Panc1 (cell line): Measurements from ENCODE around the gene GPC6. TPM values are rescaled to one million over a fixed set of nuclear protein-coding genes. Genes with fewer than 3 reads are reported as not detected.

Experiments
- ATAC-seq: fragments of 200-7000 bp; cut with Tn5 transposase; 2 replicates; pipeline ENCODE4 v1.9.1; 2020; ENCODE audit warnings: mild to moderate bottlenecking, moderate library complexity
- BruUV-seq: library from RNA; stranded (reverse); fragments of 400-500 nt; replicated peaks from 2 replicates; lab custom pipeline; 2021; lab: Mats Ljungman, UMichigan
- CTCF ChIA-PET: fragments of 300-600 bp; sonication (Branson Sonifier 250); formaldehyde crosslinking; loops from one replicate; lab custom pipeline; 2022; ENCODE audit warnings: antibody characterized with exemption; lab: Charles Lee
- POLR2A ChIA-PET: fragments of 300-600 bp; sonication (Branson Sonifier 250); formaldehyde crosslinking; loops from one replicate; lab custom pipeline; 2022; ENCODE audit warnings: antibody characterized with exemption; lab: Charles Lee
- DNase-seq: peaks from one replicate; pipeline ENCODE4 v3.0.0-alpha.2; 2010; ENCODE audit warnings: low read depth, low spot score
- H3K27ac ChIP-seq: 2 replicates; pipeline ENCODE4 v1.5.1; 2011; ENCODE audit warnings: mild to moderate bottlenecking, low read length, inconsistent platforms
- H3K27me3 ChIP-seq: fragments of 200-500 bp; sonication (Bioruptor generic); 2 replicates; pipeline ENCODE4 v1.6.0; 2014; ENCODE audit warnings: low read length, inconsistent platforms; ENCODE audit not compliant: control insufficient read depth, insufficient read depth
- H3K36me3 ChIP-seq: fragments of 200-500 bp; sonication (Bioruptor generic); 2 replicates; pipeline ENCODE4 v1.5.1; 2014; ENCODE audit warnings: inconsistent platforms, mild to moderate bottlenecking, low read length, moderate library complexity; ENCODE audit not compliant: control insufficient read depth, insufficient read depth
- H3K4me1 ChIP-seq: 2 replicates; pipeline ENCODE4 v1.5.1; 2011; ENCODE audit warnings: inconsistent platforms, mild to moderate bottlenecking, low read length, moderate library complexity; ENCODE audit not compliant: control insufficient read depth, insufficient read depth
- H3K4me3 ChIP-seq, 2 experiments: 2 replicates each; pipeline ENCODE4 v1.5.1; 2011 to 2012; ENCODE audit warnings: low read depth in 2 of 2, low read length in 2 of 2, mild to moderate bottlenecking in 2 of 2, inconsistent platforms in 1 of 2, moderate library complexity in 1 of 2
- H3K9me3 ChIP-seq: fragments of 200-500 bp; sonication (Bioruptor generic); 2 replicates; pipeline ENCODE4 v1.5.1; 2014; ENCODE audit warnings: low read depth, mild to moderate bottlenecking, inconsistent platforms, low read length, moderate library complexity; ENCODE audit not compliant: control insufficient read depth, insufficient read depth
- POLR2AphosphoS5 ChIP-seq: IDR thresholded peaks from 2 replicates; pipeline ENCODE4 v1.6.1; 2012; ENCODE audit warnings: mild to moderate bottlenecking, low read depth, low read length, moderate library complexity
- SIN3A ChIP-seq: IDR thresholded peaks from 2 replicates; pipeline ENCODE4 v1.6.1; 2012; ENCODE audit warnings: low read depth, mild to moderate bottlenecking, low read length, moderate library complexity, borderline replicate concordance; ENCODE audit not compliant: insufficient read depth
- TCF7L2 ChIP-seq: IDR thresholded peaks from 2 replicates; pipeline ENCODE4 v1.6.1; 2011; ENCODE audit warnings: mild to moderate bottlenecking, low read depth, low read length, inconsistent platforms
- in situ Hi-C: cut with HindIII; loops from 2 replicates; pipeline ENCODE4 v1.10.0; 2016; ENCODE audit warnings: low sequenced_read_pairs, low pct_unique_long_range_greater_than_20kb
- intact Hi-C: fragments of 100-400 bp; cut with micrococcal nuclease; formaldehyde crosslinking; loops from one replicate; pipeline ENCODE4 v1.10.0; 2022; ENCODE audit not compliant: unreplicated experiment
- total RNA-seq: library from RNA; stranded (reverse); gene quantifications from one replicate; pipeline ENCODE4 v1.2.1, GENCODE V29; 2021; ENCODE audit not compliant: unreplicated experiment
- TF ChIP-seq, protein P1 (sequence below): fragments of 450-650 bp; IDR thresholded peaks from 2 replicates; pipeline ENCODE4 v1.5.1; 2017; ENCODE audit warnings: mild to moderate bottlenecking
- TF ChIP-seq, protein P2 (sequence below), 2 experiments: IDR thresholded peaks; 2 replicates each; pipeline ENCODE4 v1.6.1; 2011 to 2012; ENCODE audit warnings: low read depth in 2 of 2, control low read depth in 1 of 2, low read length in 1 of 2, mild to moderate bottlenecking in 1 of 2, moderate library complexity in 1 of 2; ENCODE audit not compliant: insufficient read depth in 1 of 2

The GPC6 gene
- total RNA-seq, 1 experiment from 2014 or later = 4.8 TPM

DNA sequence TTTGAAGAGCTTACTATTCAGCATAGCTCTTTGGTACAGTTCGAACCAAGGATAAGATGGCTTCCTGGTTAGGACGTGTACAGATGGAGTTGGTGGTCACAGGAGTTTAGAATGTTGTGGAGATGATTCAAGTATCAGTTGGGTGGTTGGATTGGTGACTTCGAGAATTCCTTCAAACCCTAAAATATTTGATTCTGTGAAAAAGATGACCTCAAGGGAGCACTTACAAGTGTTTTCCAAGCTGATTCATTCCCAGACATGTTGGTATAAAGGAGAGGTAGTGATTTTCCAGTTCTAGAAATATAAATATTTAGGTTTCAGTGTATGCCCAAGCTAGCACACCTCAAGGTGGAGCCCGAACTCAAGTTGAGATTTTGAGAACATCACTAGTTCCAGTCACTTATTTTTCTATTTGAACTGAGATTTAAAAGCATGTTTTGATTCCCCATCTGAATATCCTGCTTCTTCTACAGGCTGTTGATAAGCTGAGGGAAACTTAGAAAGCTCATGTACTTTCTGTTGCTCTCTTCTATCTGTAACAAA lies 946.8 kb downstream of the GPC6 start:
- Histone ChIP-seq H3K27ac (no peak overlapping the region), H3K27me3 (no peaks in the 10 kb centered on the region), H3K4me3 (no peak overlapping the region), H3K36me3 (no peaks in the 10 kb centered on the region), H3K9me3 (no peaks in the 10 kb centered on the region), H3K4me1 (no peaks in the 10 kb centered on the region)
- DNase-seq = no peak
- in situ Hi-C loops = no loop called here
- POLR2A ChIA-PET = no interaction called here
- intact Hi-C loops = no loop called here
- CTCF ChIA-PET = no interaction called here
- TF ChIP-seq POLR2AphosphoS5 = no peak
- TF ChIP-seq, protein P1, sequence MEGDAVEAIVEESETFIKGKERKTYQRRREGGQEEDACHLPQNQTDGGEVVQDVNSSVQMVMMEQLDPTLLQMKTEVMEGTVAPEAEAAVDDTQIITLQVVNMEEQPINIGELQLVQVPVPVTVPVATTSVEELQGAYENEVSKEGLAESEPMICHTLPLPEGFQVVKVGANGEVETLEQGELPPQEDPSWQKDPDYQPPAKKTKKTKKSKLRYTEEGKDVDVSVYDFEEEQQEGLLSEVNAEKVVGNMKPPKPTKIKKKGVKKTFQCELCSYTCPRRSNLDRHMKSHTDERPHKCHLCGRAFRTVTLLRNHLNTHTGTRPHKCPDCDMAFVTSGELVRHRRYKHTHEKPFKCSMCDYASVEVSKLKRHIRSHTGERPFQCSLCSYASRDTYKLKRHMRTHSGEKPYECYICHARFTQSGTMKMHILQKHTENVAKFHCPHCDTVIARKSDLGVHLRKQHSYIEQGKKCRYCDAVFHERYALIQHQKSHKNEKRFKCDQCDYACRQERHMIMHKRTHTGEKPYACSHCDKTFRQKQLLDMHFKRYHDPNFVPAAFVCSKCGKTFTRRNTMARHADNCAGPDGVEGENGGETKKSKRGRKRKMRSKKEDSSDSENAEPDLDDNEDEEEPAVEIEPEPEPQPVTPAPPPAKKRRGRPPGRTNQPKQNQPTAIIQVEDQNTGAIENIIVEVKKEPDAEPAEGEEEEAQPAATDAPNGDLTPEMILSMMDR = no peak
- TF ChIP-seq SIN3A = no peak
- no TSS peak for BruUV-seq
- ATAC-seq = no peak

DNA sequence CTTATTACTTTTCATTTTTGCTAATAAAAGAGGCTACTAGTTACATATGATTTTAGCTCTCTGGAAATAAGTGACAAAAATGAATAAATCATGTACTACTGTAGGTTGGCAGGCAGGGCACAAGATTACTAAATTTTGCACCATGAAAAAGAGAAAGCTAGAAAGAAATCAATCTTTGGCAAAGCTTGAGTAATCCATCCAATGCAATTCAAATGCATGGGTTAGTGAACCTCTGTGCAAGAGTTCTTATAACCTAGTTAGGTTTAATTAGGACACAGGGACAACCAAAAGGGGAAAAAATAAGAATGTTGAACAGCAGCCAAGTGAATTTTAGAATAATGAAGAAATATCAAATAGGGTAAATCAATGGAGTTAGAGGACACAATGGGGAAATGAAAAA lies 947.4 kb downstream of the GPC6 start:
- Histone ChIP-seq H3K36me3 (no peaks in the 10 kb centered on the region), H3K4me3 (no peak overlapping the region), H3K27ac (no peak overlapping the region), H3K9me3 (no peaks in the 10 kb centered on the region), H3K4me1 (no peaks in the 10 kb centered on the region), H3K27me3 (no peaks in the 10 kb centered on the region)
- no TSS peak for BruUV-seq
- DNase-seq = no peak
- POLR2A ChIA-PET = no interaction called here
- intact Hi-C loops (no loop called here), in situ Hi-C loops (no loop called here)
- no peak for TF ChIP-seq SIN3A
- no peak for ATAC-seq
- CTCF ChIA-PET = no interaction called here

DNA sequence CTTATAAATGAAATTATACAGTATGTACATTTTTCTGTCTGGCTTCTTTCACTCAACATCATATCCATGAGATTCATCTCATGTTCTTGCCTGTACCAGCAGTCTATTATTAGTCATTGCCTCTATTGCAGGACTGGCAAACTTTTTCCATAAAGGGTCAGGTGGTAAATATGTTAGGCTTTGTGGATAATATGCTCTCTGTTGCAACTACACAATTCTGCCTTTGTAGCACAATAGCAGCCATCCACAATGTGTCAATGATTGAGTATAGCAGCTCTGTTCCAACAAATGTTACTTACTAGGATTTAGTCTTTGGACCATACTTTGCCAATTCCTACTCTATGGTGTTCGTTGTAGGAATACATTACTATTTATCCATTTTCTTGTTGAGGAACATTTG lies 948.5 kb downstream of the GPC6 start:
- H3K4me3 ChIP-seq = no peak overlapping the region
- CTCF ChIA-PET = no interaction called here
- H3K9me3 ChIP-seq = no peaks in the 10 kb centered on the region
- TF ChIP-seq, protein P2, sequence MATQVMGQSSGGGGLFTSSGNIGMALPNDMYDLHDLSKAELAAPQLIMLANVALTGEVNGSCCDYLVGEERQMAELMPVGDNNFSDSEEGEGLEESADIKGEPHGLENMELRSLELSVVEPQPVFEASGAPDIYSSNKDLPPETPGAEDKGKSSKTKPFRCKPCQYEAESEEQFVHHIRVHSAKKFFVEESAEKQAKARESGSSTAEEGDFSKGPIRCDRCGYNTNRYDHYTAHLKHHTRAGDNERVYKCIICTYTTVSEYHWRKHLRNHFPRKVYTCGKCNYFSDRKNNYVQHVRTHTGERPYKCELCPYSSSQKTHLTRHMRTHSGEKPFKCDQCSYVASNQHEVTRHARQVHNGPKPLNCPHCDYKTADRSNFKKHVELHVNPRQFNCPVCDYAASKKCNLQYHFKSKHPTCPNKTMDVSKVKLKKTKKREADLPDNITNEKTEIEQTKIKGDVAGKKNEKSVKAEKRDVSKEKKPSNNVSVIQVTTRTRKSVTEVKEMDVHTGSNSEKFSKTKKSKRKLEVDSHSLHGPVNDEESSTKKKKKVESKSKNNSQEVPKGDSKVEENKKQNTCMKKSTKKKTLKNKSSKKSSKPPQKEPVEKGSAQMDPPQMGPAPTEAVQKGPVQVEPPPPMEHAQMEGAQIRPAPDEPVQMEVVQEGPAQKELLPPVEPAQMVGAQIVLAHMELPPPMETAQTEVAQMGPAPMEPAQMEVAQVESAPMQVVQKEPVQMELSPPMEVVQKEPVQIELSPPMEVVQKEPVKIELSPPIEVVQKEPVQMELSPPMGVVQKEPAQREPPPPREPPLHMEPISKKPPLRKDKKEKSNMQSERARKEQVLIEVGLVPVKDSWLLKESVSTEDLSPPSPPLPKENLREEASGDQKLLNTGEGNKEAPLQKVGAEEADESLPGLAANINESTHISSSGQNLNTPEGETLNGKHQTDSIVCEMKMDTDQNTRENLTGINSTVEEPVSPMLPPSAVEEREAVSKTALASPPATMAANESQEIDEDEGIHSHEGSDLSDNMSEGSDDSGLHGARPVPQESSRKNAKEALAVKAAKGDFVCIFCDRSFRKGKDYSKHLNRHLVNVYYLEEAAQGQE (IDR thresholded peaks at IDR 0.05; ENCODE audit: insufficient read depth in 1 of 2, low read depth in 2 of 2, low read length in 1 of 2) = no peak
- TF ChIP-seq SIN3A (no peak), POLR2AphosphoS5 (no peak), TCF7L2 (no peak)
- TF ChIP-seq, protein P1 = no peak
- no peaks in the 10 kb centered on the region for H3K4me1 ChIP-seq
- BruUV-seq = no TSS peak
- ATAC-seq (no peak), DNase-seq (no peak)
- POLR2A ChIA-PET = no interaction called here
- in situ Hi-C loops (no loop called here), intact Hi-C loops (no loop called here)
- no peaks in the 10 kb centered on the region for H3K36me3 ChIP-seq
- H3K27ac ChIP-seq = no peak overlapping the region
- H3K27me3 ChIP-seq = no peaks in the 10 kb centered on the region
